22Rv1 (cell line): Measurements from ENCODE around the gene ZNF860.
A peak's percentile ranks its signal among the peaks of the same experiment; 100 is the strongest.
"Not testable (repeated sequence)": the region's sequence is repeated elsewhere in the genome, so short reads cannot be mapped to it uniquely, and the experiment has no call there.

Experiments used
- H3K27ac ChIP-seq: fragments of 450-650 bp; 2 replicates; pipeline ENCODE4 v1.5.1; 2017
- ZFX ChIP-seq: fragments of 450-650 bp; IDR thresholded peaks from 2 replicates; pipeline ENCODE4 v1.6.1; 2017; ENCODE audit warnings: antibody characterized with exemption, borderline replicate concordance
- TF ChIP-seq, protein P1 (sequence below): fragments of 450-650 bp; IDR thresholded peaks from 2 replicates; pipeline ENCODE4 v1.5.1; 2017; ENCODE audit warnings: mild to moderate bottlenecking

The ZNF860 gene

DNA sequence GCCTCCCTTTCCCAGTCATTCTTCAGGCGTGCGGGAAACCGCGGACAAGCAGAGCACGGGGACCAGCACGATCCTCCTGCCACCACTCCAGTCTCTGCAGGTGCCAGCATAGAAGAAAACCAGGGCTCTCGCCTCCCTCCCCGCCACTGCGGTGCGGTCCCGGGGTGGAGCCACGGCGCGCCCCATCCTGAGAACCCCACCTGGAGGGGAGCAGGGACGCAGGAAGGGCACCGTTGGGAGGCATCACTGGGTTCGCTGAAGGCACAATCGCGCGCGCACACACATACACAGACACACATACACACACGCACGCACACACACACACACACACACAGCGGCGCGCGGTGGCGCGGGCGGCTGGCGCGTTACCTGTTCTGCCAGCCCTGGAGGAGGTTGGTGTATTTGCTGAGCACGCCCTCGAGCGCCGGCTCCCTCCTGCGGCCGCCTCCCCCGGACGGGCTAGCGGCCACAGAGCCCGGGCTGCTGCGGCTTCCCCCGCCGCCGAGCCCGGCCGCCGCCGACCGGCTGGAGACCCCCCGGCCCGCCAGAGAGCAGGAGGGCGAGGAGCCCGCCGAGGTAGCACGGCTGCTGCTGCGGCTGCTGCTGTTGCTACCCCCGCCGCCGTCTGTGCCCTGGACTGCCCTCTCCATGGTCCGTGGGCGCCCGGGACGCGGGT lies 882 bp upstream of the ZNF860 start:
- H3K27ac ChIP-seq: peak overlapping the region; percentile 96
- no peak for TF ChIP-seq ZFX
- TF ChIP-seq, protein P1, sequence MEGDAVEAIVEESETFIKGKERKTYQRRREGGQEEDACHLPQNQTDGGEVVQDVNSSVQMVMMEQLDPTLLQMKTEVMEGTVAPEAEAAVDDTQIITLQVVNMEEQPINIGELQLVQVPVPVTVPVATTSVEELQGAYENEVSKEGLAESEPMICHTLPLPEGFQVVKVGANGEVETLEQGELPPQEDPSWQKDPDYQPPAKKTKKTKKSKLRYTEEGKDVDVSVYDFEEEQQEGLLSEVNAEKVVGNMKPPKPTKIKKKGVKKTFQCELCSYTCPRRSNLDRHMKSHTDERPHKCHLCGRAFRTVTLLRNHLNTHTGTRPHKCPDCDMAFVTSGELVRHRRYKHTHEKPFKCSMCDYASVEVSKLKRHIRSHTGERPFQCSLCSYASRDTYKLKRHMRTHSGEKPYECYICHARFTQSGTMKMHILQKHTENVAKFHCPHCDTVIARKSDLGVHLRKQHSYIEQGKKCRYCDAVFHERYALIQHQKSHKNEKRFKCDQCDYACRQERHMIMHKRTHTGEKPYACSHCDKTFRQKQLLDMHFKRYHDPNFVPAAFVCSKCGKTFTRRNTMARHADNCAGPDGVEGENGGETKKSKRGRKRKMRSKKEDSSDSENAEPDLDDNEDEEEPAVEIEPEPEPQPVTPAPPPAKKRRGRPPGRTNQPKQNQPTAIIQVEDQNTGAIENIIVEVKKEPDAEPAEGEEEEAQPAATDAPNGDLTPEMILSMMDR: 0 out of 2 replicates have a peak, but pooled peaks have one; percentile 27

DNA sequence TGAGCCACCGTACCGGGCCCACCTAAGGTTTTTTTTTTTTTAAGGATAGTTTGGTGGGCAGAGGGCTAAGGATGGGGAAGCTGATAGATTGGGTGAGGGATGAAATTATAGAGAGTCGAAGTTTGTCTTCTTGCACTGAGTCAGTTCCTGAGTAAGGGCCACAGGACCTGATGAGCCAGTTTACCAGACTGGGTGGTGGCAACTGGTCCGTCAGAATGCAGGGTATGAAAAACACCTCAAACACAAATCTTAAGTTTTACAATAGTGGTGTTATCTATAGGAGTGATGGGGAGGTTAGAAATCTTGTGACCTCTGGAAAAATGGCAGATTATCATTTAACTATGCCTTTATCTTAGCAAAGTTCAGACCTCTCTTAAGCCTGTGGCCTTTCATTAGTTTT lies 2.8 kb downstream of the ZNF860 start:
- TF ChIP-seq ZFX: no peak
- TF ChIP-seq, protein P1: no peak
- H3K27ac ChIP-seq: no peak overlapping the region

DNA sequence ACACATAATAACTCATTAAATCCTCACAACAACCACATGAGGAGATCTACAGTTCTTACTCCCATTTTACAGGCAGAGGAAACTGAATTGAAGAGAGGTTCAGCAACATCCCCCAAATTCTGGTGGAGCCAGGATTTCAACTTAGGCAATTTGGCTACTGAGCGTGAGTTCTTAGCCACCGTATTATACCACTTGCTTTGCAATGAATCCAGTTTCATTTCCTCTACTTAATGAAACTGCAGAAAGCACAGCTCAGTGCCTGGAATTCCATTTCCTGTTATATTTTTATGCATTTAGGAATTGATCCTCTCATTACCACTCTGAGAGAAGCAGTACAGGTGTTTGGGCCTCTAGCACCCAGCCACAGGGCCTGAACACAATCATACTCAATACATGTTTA lies 4.3 kb downstream of the ZNF860 start:
- no peak for TF ChIP-seq ZFX
- TF ChIP-seq, protein P1: no peak
- no peak overlapping the region for H3K27ac ChIP-seq

DNA sequence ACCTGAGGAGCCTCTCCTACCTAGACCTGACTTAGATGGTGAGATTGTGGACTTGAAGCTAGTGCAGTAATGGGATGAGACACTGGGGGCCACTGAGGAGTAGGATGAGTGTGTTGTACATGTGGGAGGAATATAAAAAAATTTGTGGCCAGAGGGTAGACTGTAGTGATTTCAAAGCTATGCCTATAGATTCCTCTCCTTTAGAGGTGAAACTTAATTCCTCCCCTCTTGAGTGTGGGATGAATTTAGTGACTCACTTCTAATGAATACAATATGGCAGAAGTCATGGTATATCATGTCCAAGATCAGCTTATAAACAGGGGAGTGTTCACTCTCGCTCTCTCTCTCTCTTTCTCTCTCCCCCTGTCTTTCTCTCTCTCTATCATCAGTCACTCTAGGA lies 6.7 kb downstream of the ZNF860 start:
- TF ChIP-seq, protein P1: no peak
- TF ChIP-seq ZFX: no peak
- H3K27ac ChIP-seq: no peak overlapping the region

DNA sequence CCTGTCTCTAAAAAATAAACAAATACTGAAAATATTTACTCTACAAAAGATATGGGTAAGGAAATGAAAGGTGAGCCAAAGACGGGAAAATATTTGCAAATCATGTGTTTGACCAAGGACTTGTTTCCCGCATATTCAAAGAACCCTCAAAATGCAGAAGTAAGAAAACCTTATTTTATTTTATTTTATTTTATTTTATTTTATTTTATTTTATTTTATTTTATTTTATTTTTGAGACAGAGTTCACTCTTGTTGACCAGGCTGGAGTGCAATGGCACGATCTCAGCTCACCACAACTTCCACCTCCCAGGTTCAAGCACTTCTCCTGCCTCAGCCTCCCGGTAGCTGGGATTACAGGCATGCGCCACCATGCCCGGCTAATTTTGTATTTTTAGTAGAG lies 11.4 kb downstream of the ZNF860 start:
- H3K27ac ChIP-seq: not testable (repeated sequence)

DNA sequence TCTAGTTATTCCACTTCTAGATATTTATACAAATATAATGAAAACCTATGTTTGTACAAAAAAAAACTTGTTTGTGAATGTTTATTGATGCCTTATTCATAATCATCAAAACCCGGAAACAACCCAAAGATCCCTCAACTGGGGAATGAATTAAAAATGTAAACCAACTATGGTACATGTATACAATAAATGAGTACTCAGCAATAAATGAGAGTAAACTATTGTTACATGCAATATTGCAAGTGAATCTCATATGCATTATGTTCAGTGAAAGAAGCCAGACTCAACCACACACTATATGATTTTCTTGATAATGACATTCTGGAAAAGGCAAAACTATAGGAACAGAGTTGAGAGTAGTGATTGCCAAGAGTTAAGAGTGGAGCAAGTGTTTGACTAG lies 12.3 kb downstream of the ZNF860 start:
- TF ChIP-seq ZFX: no peak
- TF ChIP-seq, protein P1: no peak
- no peak overlapping the region for H3K27ac ChIP-seq

DNA sequence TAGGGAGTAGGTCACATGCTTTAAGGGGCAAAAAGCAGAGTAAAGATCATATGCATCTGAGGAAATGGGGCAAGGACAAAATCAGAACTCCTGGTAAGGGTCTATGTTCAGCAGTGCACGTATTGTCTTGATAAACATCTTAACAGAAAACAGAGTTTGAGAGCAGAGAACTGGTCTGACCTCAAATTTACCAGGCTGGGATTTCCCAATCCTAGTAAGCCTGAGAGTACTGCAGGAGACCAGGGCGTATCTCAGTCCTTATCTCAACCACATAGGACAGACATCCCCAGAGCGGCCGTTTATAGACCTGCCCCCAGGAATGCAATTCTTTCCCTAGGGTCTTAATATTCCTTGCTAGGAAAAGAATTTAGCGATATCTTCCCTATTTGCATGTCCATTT lies 13.5 kb downstream of the ZNF860 start:
- H3K27ac ChIP-seq: not testable (repeated sequence)

DNA sequence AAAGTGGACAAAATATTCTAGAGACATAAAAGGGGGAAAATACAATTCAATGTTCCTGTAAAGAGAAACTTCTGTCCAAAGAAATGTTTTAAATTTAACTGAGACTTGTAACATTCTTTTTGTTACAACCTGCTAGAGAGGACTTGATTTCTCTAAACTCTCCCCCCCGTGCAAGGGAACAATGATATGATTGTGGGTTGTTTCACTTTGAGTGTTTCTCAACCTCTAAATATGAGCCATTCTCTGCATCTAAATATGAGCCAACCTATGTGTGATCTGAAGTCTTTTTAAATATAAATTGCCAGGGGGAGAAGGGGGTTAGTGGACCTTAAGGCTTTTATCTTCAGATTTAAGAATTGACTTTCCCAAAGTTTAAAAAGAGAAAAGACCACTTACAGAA lies 14.6 kb downstream of the ZNF860 start:
- no peak for TF ChIP-seq ZFX
- TF ChIP-seq, protein P1: no peak
- no peak overlapping the region for H3K27ac ChIP-seq
